Spleen (tissue), 7 donors: Measurements from ENCODE around the gene GPR158.

Source experiments
- POLR2A ChIP-seq, 3 donors: fragments of 450-650 bp; IDR thresholded peaks; one replicate each; pipeline ENCODE4 v1.5.1; 2017; ENCODE audit warnings: antibody characterized with exemption in 3 of 3, mild to moderate bottlenecking in 1 of 3
- POLR2AphosphoS5 ChIP-seq, 3 donors: sonication (generic); formaldehyde crosslinking; IDR thresholded peaks; one replicate each; pipeline ENCODE4 v1.5.1; 2017; ENCODE audit warnings: antibody characterized with exemption in 3 of 3
- TF ChIP-seq, protein P1 (sequence below), 11 experiments: fragments of 200-600 bp in 7 of 11; fragments of 450-650 bp in 4 of 11; sonication (generic) in 4 of 11; IDR thresholded peaks in 8 of 11; conservative IDR thresholded peaks in 3 of 11; 1 replicate in 7 of 11; 2 replicates in 4 of 11; pipeline versions ENCODE4 v1.4.0 to v1.8.0; 2016 to 2021; ENCODE audit warnings: antibody characterized with exemption in 11 of 11, inconsistent platforms in 4 of 11, mild to moderate bottlenecking in 1 of 11
- donor health status: DM: no; HTN: no; CAD: no; lungs with moderate emphysema.
- donor health status: DM: no; HTN: no; CAD: no.
- donor health status: DM: no; HTN: no; CAD: no.

DNA sequence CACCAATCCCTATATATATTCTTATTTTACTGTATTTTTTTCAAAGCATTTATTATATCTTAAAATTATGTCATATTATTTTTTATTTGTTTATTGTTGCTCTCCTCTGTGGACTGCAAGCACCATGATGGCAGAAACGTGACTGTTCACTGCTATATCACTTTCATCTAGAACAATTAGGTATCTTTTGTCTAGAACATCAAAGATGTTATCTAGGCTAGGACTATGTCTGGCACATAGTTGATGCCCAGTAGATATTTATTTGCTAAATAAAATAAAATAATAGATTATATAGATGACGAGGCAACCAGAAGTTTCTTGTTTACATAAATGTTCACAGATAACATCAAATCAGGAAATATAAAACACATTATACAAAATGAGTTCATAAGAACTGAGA, 12.4 kb upstream of the GPR158 start:
- TF ChIP-seq, protein P1, sequence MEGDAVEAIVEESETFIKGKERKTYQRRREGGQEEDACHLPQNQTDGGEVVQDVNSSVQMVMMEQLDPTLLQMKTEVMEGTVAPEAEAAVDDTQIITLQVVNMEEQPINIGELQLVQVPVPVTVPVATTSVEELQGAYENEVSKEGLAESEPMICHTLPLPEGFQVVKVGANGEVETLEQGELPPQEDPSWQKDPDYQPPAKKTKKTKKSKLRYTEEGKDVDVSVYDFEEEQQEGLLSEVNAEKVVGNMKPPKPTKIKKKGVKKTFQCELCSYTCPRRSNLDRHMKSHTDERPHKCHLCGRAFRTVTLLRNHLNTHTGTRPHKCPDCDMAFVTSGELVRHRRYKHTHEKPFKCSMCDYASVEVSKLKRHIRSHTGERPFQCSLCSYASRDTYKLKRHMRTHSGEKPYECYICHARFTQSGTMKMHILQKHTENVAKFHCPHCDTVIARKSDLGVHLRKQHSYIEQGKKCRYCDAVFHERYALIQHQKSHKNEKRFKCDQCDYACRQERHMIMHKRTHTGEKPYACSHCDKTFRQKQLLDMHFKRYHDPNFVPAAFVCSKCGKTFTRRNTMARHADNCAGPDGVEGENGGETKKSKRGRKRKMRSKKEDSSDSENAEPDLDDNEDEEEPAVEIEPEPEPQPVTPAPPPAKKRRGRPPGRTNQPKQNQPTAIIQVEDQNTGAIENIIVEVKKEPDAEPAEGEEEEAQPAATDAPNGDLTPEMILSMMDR (IDR thresholded peaks at IDR 0.05 in 8 of 11, conservative IDR thresholded peaks at IDR 0.05 in 3 of 11) = no peak
- TF ChIP-seq POLR2AphosphoS5 (IDR thresholded peaks at IDR 0.05) (no peak), POLR2A (IDR thresholded peaks at IDR 0.05) (no peak)
